Osteoblast (primary cell): Measurements from ENCODE around the gene B3GNT9. TPM values are rescaled to one million over a fixed set of nuclear protein-coding genes. Genes with fewer than 3 reads are reported as not detected.
A peak's percentile ranks its signal among the peaks of the same experiment; 100 is the strongest.

ENCODE experiments used
- DNase-seq: peaks from one replicate; pipeline ENCODE4 v3.0.0; 2011; ENCODE audit warnings: low spot score, mixed read lengths; ENCODE audit not compliant: insufficient read length; ENCODE audit errors: missing footprints
- H2AFZ ChIP-seq: 2 replicates; pipeline ENCODE4 v1.6.0; 2011; ENCODE audit warnings: mild to moderate bottlenecking, low read length
- H3K27ac ChIP-seq: 2 replicates; pipeline ENCODE4 v1.5.1; 2011; ENCODE audit warnings: mild to moderate bottlenecking, low read depth, low read length, moderate library complexity
- H3K27me3 ChIP-seq: 2 replicates; pipeline ENCODE4 v1.6.0; 2012; ENCODE audit warnings: mild to moderate bottlenecking, control low read depth, inconsistent platforms, low read length, moderate library complexity; ENCODE audit not compliant: insufficient read depth
- H3K36me3 ChIP-seq: 2 replicates; pipeline ENCODE4 v1.5.1; 2011; ENCODE audit warnings: mild to moderate bottlenecking, low read length, control low read depth, moderate library complexity; ENCODE audit not compliant: insufficient read depth
- H3K4me1 ChIP-seq: 2 replicates; pipeline ENCODE4 v1.5.1; 2011; ENCODE audit warnings: mild to moderate bottlenecking, low read length, control low read depth, moderate library complexity; ENCODE audit not compliant: insufficient read depth
- H3K4me2 ChIP-seq: 2 replicates; pipeline ENCODE4 v1.6.0; 2011; ENCODE audit warnings: mild to moderate bottlenecking, low read length; ENCODE audit not compliant: insufficient read depth
- H3K4me3 ChIP-seq: fragments of 200-600 bp; sonication (generic); 3 replicates; pipeline ENCODE4 v1.5.1; 2012; ENCODE audit warnings: mild to moderate bottlenecking, low read length, inconsistent platforms; ENCODE audit not compliant: insufficient read depth
- H3K79me2 ChIP-seq: 2 replicates; pipeline ENCODE4 v1.6.0; 2012; ENCODE audit warnings: mild to moderate bottlenecking, low read length, control low read depth, inconsistent platforms; ENCODE audit not compliant: insufficient read depth
- H3K9me3 ChIP-seq: 2 replicates; pipeline ENCODE4 v1.5.1; 2011; ENCODE audit warnings: low read depth, low read length, control low read depth
- H4K20me1 ChIP-seq: 2 replicates; pipeline ENCODE4 v1.6.0; 2012; ENCODE audit warnings: mild to moderate bottlenecking, low read length, control low read depth; ENCODE audit not compliant: insufficient read depth
- CTCF ChIP-seq: IDR thresholded peaks from 2 replicates; pipeline ENCODE4 v1.5.1; 2011; ENCODE audit warnings: mild to moderate bottlenecking, low read depth, low read length, moderate library complexity; ENCODE audit errors: extremely low read depth
- total RNA-seq: library from RNA; depleted of rRNA; stranded (reverse); fragments of >200 nt; gene quantifications from 2 replicates; pipeline ENCODE4 v1.2.3, GENCODE V29; 2012

The B3GNT9 gene
- total RNA-seq, 1 donor = 58.6 TPM

- no peak overlapping the region for H3K4me2 ChIP-seq
- H3K4me3 ChIP-seq = no peak overlapping the region
- peaks cover 50% of the 10 kb centered on the region for H3K36me3 ChIP-seq
- peaks cover 9% of the 10 kb centered on the region for H3K79me2 ChIP-seq
- TF ChIP-seq CTCF = no peak
- H3K27ac ChIP-seq = no peak overlapping the region
- no peaks in the 10 kb centered on the region for H3K9me3 ChIP-seq
- no peaks in the 10 kb centered on the region for H3K27me3 ChIP-seq
- peaks cover 12% of the 10 kb centered on the region for H4K20me1 ChIP-seq
- DNase-seq = peak; percentile 83
- peaks cover 3% of the 10 kb centered on the region for H3K4me1 ChIP-seq
- H2AFZ ChIP-seq = no peak overlapping the region
These were observed 2.0 kb downstream of the B3GNT9 start for GRCh38 chr16:67148656-67149275.

- Histone ChIP-seq H3K27ac (no peak overlapping the region), H3K79me2 (peaks cover 9% of the 10 kb centered on the region), H3K36me3 (peaks cover 54% of the 10 kb centered on the region), H3K4me3 (no peak overlapping the region), H3K4me2 (no peak overlapping the region), H3K27me3 (no peaks in the 10 kb centered on the region), H4K20me1 (peaks cover 12% of the 10 kb centered on the region), H2AFZ (no peak overlapping the region), H3K9me3 (no peaks in the 10 kb centered on the region), H3K4me1 (peaks cover 3% of the 10 kb centered on the region)
- peak; percentile 75 for DNase-seq
- no peak for TF ChIP-seq CTCF
These were observed 2.6 kb downstream of the B3GNT9 start for GRCh38 chr16:67148221-67148620.

- Histone ChIP-seq H2AFZ (no peak overlapping the region), H3K36me3 (peaks cover 58% of the 10 kb centered on the region)
- DNase-seq = peak; percentile 71
These were observed 3.2 kb downstream of the B3GNT9 start for GRCh38 chr16:67147437-67148140.

More at GRCh38 chr16:67147437-67148140, 3.2 kb downstream of the B3GNT9 start:
- no peaks in the 10 kb centered on the region for H3K27me3 ChIP-seq
- H3K4me2 ChIP-seq = no peak overlapping the region
- H3K79me2 ChIP-seq = peaks cover 9% of the 10 kb centered on the region
- H3K4me1 ChIP-seq = peaks cover 3% of the 10 kb centered on the region
- no peaks in the 10 kb centered on the region for H3K9me3 ChIP-seq
- H3K4me3 ChIP-seq = no peak overlapping the region
- H3K27ac ChIP-seq = no peak overlapping the region
- no peak for TF ChIP-seq CTCF
- peaks cover 13% of the 10 kb centered on the region for H4K20me1 ChIP-seq
